ENCODE data around the gene GRAP.
"Not testable (repeated sequence)": the region's sequence is repeated elsewhere in the genome, so short reads cannot be mapped to it uniquely, and the experiment has no call there.

- TF ChIP-seq CTCF (IDR thresholded peaks at IDR 0.05; ENCODE audit: low read length); EZH2 (IDR thresholded peaks at IDR 0.05; ENCODE audit: borderline replicate concordance, low read length): not testable (repeated sequence)
Measured at GRCh38 chr17:19040350-19040749, 6.4 kb downstream of the GRAP start.

Measured in OCI-LY1 (cell line).